ENCODE measurements around the gene CMTM3.

GRCh38 chr16:66592241-66592640 is 12.3 kb upstream of the CMTM3 start:
- no peak for TF ChIP-seq MAX (IDR thresholded peaks at IDR 0.05)
- TF ChIP-seq POLR2AphosphoS5 (IDR thresholded peaks at IDR 0.05; ENCODE audit: low read depth, low read length): no peak
- no peak for TF ChIP-seq CTCF (IDR thresholded peaks at IDR 0.05 in 2 of 3, conservative IDR thresholded peaks at IDR 0.05 in 1 of 3; ENCODE audit: borderline replicate concordance in 1 of 3, insufficient read depth in 1 of 3, low read depth in 2 of 3, low read length in 2 of 3)
- no peak for TF ChIP-seq CEBPB (IDR thresholded peaks at IDR 0.05; ENCODE audit: low read depth)
- TF ChIP-seq ELF1 (IDR thresholded peaks at IDR 0.05; ENCODE audit: borderline replicate concordance, low read depth): no peak
- TF ChIP-seq RAD21 (IDR thresholded peaks at IDR 0.05; ENCODE audit: low read depth): no peak
- TF ChIP-seq SP1 (IDR thresholded peaks at IDR 0.05; ENCODE audit: low read depth): no peak
- no peak for TF ChIP-seq POLR2A (IDR thresholded peaks at IDR 0.05; ENCODE audit: borderline replicate concordance, extremely low read depth, insufficient read depth, insufficient read length)

Data from HCT116 (cell line).